Measurements from ENCODE around the gene FGD4. TPM values are rescaled to one million over a fixed set of nuclear protein-coding genes. Genes with fewer than 3 reads are reported as not detected.
A peak's percentile ranks its signal among the peaks of the same experiment; 100 is the strongest.

Gene FGD4
- total RNA-seq, 2 experiments from 2014 or later = 0.17 to 0.22 TPM

DNA sequence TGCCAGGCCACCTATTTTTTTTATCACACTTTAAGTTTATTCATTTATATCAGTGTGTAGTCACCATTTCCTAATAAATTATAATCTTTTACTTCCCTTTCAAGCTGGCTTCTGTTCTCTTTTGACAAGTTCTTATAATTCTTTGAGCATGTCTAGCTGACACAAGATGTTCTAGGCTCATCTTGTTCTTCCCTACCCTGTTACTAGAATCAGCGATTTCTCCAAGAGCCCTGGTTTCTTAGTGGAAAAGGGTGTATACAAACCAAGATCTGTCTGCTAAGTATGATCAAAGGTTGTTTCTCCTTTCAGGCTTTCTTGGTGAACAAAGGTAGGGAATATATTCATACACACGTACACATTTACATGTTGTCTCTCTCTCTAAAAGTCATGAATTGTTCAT is 51.0 kb downstream of the FGD4 start:
- H3K9me3 Mint-ChIP-seq = no peaks in the 10 kb centered on the region
- peaks cover 4% of the 10 kb centered on the region for H3K4me1 Mint-ChIP-seq
- H3K4me3 Mint-ChIP-seq = no peak overlapping the region
- no peak overlapping the region for H3K27ac Mint-ChIP-seq
- H3K27me3 Mint-ChIP-seq = peaks cover 6% of the 10 kb centered on the region
- CTCF ChIA-PET = interaction anchor here (0.9 kb wide), 1 partner anchor 202 kb away, joined by 3 read pairs; no protein-coding TSS in a partner anchor
- no peaks in the 10 kb centered on the region for H3K36me3 Mint-ChIP-seq (ENCODE audit: low read depth)
- DNase-seq = no peak
- POLR2A ChIA-PET = no interaction called here

DNA sequence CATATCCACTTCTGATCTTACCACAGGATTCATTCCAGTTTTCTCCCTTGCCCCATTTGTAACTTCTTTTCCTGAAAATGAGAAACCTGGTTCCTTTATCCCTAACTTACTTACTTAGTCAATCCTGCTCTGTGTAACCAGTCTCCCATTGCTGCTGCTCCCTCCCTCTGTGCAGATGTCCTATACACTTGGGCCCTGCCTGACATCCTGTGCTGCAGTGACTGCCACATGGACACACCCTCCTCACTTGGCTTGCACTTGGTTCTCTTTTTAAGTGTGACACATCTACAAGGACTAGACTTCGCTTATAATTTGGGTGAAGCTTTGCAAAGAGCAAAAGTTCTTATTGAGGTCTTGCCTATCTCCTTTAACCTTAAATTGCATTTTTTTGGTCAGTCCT is 51.4 kb downstream of the FGD4 start:
- POLR2A ChIA-PET = no interaction called here
- no peak overlapping the region for H3K27ac Mint-ChIP-seq
- H3K27me3 Mint-ChIP-seq = peaks cover 7% of the 10 kb centered on the region
- H3K4me1 Mint-ChIP-seq = peaks cover 4% of the 10 kb centered on the region
- H3K4me3 Mint-ChIP-seq = no peak overlapping the region
- CTCF ChIA-PET = interaction anchor here (0.6 kb wide), 1 partner anchor 933 kb away, joined by 3 read pairs; no protein-coding TSS in a partner anchor
- no peaks in the 10 kb centered on the region for H3K9me3 Mint-ChIP-seq
- no peaks in the 10 kb centered on the region for H3K36me3 Mint-ChIP-seq (ENCODE audit: low read depth)
- DNase-seq = no peak

DNA sequence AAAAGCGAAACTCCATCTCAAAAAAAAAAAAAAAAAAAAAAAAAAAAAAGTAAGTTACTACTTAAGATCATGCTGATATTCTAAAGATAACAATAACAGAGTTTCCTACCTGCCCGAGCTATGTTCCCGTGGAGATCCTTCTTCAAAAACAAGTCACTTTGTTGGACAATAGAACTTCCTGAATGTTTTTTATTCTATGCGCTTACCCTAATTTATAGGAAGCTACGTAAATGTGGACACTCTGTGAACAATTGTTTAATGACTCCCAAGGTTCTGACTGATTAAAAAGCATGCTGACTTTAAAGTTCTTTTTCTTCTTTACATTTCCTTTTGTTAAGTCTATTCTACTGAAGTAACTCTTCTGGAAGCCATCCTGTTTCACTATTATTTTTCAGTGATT is 52.5 kb downstream of the FGD4 start:
- Mint-ChIP-seq H3K4me3 (no peak overlapping the region), H3K9me3 (no peaks in the 10 kb centered on the region), H3K27me3 (peaks cover 7% of the 10 kb centered on the region), H3K4me1 (peaks cover 4% of the 10 kb centered on the region), H3K36me3 (ENCODE audit: low read depth) (no peaks in the 10 kb centered on the region), H3K27ac (no peak overlapping the region)
- DNase-seq = no peak
- ChIA-PET POLR2A (no interaction called here), CTCF (no interaction called here)

DNA sequence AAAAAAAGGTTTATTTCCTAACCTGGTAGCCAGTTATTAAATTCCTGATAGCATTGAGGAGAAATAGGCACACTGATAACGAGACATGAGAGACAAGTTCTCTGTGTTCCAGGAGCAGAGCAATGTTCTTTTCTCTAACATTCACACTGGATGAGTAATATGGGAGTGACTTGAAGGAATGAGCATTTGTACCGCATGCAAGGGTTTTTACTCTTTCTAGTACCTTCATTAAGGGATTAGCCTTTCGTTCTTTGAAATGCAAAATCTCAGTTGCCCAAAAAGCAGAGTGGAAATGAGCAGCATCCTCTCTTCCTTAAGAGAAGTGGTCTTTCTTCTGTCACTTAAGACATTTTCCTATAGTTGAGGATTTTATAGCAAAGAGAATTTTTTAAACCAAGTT is 54.7 kb downstream of the FGD4 start:
- no peaks in the 10 kb centered on the region for H3K36me3 Mint-ChIP-seq (ENCODE audit: low read depth)
- ChIA-PET POLR2A (no interaction called here), CTCF (no interaction called here)
- no peak for DNase-seq
- no peaks in the 10 kb centered on the region for H3K4me1 Mint-ChIP-seq
- H3K27me3 Mint-ChIP-seq = peaks cover 7% of the 10 kb centered on the region
- H3K4me3 Mint-ChIP-seq = no peak overlapping the region
- H3K9me3 Mint-ChIP-seq = no peaks in the 10 kb centered on the region
- H3K27ac Mint-ChIP-seq = no peak overlapping the region

DNA sequence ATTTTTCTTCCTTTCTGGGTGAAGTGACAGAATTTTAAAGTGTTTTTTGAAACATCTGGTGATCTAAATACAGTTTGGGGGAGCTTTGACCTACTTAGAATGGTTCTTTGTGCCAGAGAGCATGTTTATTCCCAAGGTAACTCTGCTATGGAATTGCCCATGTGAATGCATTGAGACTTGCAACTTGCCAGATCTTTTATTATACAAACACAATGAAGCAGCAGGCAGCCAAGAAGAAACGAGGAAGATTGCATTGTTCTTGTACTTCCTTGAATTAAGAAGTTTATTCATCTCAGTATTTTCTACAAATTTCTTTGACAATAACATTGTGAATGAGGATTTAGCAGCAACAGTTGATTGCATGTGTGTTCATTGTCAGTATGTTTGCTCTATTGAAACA is 55.5 kb downstream of the FGD4 start:
- ChIA-PET POLR2A (interaction anchor here (0.6 kb wide), 1 partner anchor 55 kb away, joined by 3 read pairs; the partner anchor contains the start of gene FGD4), CTCF (interaction anchor here (2.1 kb wide), 1 partner anchor 300 kb away, joined by 9 read pairs; no protein-coding TSS in a partner anchor)
- peaks cover 7% of the 10 kb centered on the region for H3K27me3 Mint-ChIP-seq
- no peaks in the 10 kb centered on the region for H3K4me1 Mint-ChIP-seq
- no peak for DNase-seq
- H3K27ac Mint-ChIP-seq = no peak overlapping the region
- H3K36me3 Mint-ChIP-seq (ENCODE audit: low read depth) = no peaks in the 10 kb centered on the region
- no peak overlapping the region for H3K4me3 Mint-ChIP-seq
- no peaks in the 10 kb centered on the region for H3K9me3 Mint-ChIP-seq

DNA sequence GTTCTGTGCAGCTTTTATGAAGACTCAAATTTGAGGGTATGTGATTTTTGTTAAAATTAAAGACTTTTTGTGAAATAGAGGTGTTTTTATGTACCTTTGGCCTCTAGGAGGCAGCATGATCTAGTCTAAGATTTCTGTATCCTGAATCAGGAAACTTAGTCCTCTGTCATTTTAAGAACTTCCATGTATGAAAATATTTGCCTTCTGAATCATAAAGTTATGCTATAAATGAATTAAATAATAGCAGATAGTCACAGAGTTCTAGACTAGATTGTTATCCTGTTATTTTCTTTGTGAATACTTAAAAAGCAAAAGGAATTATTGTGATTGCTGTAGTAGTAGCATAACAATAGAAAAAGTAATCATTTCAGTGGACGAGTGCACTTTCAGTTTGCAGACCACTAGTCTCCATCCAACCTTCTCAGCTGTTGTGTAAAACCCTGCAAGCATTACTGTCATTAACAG is 56.3 kb downstream of the FGD4 start:
- H3K27me3 Mint-ChIP-seq = peaks cover 7% of the 10 kb centered on the region
- POLR2A ChIA-PET = no interaction called here
- H3K4me3 Mint-ChIP-seq = no peak overlapping the region
- CTCF ChIA-PET = interaction anchor here (1.2 to 2.1 kb wide), 3 partner anchors 19 to 299 kb away, joined by 3 to 9 read pairs (median 3); no protein-coding TSS in a partner anchor
- no peaks in the 10 kb centered on the region for H3K9me3 Mint-ChIP-seq
- peak; percentile 50 for DNase-seq
- no peaks in the 10 kb centered on the region for H3K4me1 Mint-ChIP-seq
- H3K27ac Mint-ChIP-seq = no peak overlapping the region
- no peaks in the 10 kb centered on the region for H3K36me3 Mint-ChIP-seq (ENCODE audit: low read depth)

DNA sequence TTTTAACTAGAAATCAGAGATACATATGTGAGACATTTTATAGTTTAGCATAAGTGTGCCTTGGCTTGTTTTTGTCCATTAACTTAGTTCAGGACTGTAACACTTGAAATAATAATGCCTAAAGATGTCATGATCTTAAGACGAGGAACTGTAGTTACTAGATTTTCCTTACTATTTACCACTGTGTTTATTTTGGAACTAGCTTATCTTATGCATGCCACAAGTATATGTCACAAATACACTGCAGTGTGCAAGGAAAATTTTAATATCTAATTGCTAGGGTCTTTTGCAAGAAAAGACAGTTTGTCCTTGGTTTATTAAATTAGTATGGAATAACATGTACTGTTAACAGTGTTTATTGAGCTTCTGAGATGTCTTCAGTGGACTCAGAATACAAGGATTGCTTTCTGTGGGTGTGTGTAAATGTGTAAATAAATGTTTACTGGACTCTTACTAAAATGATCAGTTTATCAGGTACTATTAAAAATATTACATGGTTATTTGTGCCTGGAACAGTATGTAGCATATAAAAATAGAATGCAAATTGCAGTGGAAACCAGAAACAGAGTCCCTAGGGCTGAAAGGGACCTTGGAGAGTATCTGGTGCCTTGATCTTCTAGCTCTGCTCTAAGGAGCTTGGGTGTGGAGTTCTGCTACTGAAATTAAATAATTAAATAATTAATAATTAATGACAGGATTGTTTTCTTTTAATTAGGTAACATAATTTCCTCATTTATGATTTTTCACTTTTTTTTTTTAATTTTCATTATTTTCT is 58.1 kb downstream of the FGD4 start:
- Mint-ChIP-seq H3K4me1 (no peaks in the 10 kb centered on the region), H3K9me3 (no peaks in the 10 kb centered on the region), H3K27ac (no peak overlapping the region), H3K36me3 (ENCODE audit: low read depth) (no peaks in the 10 kb centered on the region), H3K4me3 (no peak overlapping the region), H3K27me3 (peaks cover 7% of the 10 kb centered on the region)
- CTCF ChIA-PET = interaction anchor here (1.0 to 2.1 kb wide), 3 partner anchors 54 to 298 kb away, joined by 3 to 9 read pairs (median 5); no protein-coding TSS in a partner anchor
- no peak for DNase-seq
- POLR2A ChIA-PET = interaction anchor here (0.7 kb wide), 1 partner anchor 26 kb away, joined by 3 read pairs; no protein-coding TSS in a partner anchor

DNA sequence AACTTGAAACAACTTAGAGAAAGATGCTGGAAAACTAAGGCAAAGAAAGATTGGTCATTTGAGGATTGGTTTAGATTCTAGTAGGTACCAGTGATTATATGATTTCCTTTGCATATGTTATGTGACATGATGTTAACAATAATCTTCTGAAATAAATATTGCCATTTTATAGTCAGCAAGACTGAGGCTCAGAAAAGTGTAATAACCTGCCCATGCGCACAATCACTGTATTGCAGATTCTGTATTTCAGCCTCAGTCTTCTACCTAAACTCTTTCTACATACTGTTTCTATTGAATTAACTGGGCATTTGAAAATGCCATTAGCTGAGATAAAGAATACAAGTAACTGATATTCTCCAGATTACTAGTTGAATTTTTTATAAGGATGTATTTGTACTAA is 61.3 kb downstream of the FGD4 start:
- no peaks in the 10 kb centered on the region for H3K9me3 Mint-ChIP-seq
- H3K36me3 Mint-ChIP-seq (ENCODE audit: low read depth) = no peaks in the 10 kb centered on the region
- DNase-seq = no peak
- H3K27ac Mint-ChIP-seq = no peak overlapping the region
- no peaks in the 10 kb centered on the region for H3K4me1 Mint-ChIP-seq
- ChIA-PET POLR2A (no interaction called here), CTCF (interaction anchor here (0.9 kb wide), 1 partner anchor 11 kb away, joined by 3 read pairs; no protein-coding TSS in a partner anchor)
- no peaks in the 10 kb centered on the region for H3K27me3 Mint-ChIP-seq
- no peak overlapping the region for H3K4me3 Mint-ChIP-seq

DNA sequence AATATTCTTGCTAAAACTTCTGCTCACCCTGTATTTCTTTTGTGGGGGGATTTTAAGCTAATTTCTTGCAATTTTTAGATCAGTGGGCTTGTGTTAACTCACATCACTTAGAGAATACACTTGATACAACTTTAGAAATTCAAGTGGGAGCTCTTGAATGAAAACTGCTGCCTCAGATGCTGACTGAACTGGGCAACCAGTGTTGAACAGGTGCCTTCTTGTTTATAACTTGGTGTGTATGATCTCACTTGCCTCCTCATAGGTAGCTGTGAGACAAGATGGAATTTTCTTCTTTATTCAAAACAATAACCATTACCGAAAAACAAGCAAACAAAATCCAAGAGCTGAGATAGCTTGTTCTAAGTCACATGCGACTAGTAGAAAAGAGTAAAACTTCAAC is 63.5 kb downstream of the FGD4 start:
- Mint-ChIP-seq H3K36me3 (ENCODE audit: low read depth) (no peaks in the 10 kb centered on the region), H3K9me3 (no peaks in the 10 kb centered on the region)

DNA sequence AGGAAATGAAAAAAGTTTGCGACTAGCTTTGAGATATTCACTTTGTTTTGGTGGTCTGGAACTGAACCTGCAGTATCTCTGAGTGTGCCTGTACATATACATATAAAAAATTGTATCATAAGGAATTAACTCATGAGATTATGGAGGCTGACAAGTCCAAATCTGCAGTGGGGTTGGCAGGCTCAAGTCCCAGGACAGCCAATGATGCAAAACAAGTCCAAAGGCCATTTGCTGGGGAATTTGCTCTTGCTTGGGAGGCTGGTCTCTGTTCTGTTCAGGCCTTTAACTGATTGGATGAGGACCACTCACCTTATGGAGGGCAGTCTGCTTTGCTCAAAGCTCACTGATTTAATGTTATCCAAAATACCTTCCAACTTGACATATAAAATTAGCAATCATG is 66.8 kb downstream of the FGD4 start:
- Mint-ChIP-seq H3K9me3 (no peaks in the 10 kb centered on the region), H3K4me3 (no peak overlapping the region), H3K27me3 (no peaks in the 10 kb centered on the region), H3K27ac (no peak overlapping the region), H3K36me3 (ENCODE audit: low read depth) (no peaks in the 10 kb centered on the region), H3K4me1 (no peaks in the 10 kb centered on the region)
- ChIA-PET CTCF (no interaction called here), POLR2A (no interaction called here)
- DNase-seq = no peak

More for the DNA sequence above, 63.5 kb downstream of the FGD4 start:
- H3K27me3 Mint-ChIP-seq = no peaks in the 10 kb centered on the region
- POLR2A ChIA-PET = no interaction called here
- DNase-seq = no peak
- CTCF ChIA-PET = no interaction called here
- no peak overlapping the region for H3K27ac Mint-ChIP-seq
- H3K4me1 Mint-ChIP-seq = no peaks in the 10 kb centered on the region
- no peak overlapping the region for H3K4me3 Mint-ChIP-seq

DNA sequence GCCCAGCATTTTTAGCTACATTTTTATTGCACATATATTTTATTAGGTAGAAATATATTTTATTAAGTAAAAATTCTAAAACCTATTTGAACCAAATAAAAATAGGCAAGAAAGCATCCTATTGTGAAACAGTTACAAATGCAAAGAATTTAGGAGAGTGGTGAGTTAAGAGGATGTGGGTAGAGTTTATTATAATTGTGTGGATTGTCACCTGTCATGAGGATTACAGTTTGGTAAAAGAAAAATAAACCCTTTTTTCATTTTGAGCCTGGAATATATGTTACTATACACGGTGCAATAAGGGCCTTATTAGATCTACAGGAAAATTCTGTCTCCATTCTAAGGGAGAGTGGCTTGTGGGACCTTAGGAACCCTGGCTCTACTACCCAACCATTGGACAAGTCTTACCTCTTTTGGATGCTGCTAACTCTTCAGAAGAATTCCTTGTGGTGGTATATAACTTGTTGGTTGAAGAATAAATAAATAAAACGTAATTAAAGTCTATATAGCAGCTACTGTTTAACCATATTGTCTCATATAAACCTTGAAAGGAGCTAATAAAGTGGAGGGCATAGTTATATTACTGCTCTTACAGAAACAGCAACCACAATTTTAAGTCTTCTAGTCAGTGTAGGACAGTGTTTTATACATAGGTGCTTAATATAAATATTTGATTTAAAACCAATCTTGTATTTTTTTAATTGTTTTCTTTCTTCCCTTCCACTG is 67.8 kb downstream of the FGD4 start:
- H3K9me3 Mint-ChIP-seq = no peaks in the 10 kb centered on the region
- DNase-seq = no peak
- H3K27me3 Mint-ChIP-seq = no peaks in the 10 kb centered on the region
- no peaks in the 10 kb centered on the region for H3K4me1 Mint-ChIP-seq
- no peak overlapping the region for H3K27ac Mint-ChIP-seq
- ChIA-PET POLR2A (no interaction called here), CTCF (no interaction called here)
- H3K36me3 Mint-ChIP-seq (ENCODE audit: low read depth) = no peaks in the 10 kb centered on the region
- no peak overlapping the region for H3K4me3 Mint-ChIP-seq

DNA sequence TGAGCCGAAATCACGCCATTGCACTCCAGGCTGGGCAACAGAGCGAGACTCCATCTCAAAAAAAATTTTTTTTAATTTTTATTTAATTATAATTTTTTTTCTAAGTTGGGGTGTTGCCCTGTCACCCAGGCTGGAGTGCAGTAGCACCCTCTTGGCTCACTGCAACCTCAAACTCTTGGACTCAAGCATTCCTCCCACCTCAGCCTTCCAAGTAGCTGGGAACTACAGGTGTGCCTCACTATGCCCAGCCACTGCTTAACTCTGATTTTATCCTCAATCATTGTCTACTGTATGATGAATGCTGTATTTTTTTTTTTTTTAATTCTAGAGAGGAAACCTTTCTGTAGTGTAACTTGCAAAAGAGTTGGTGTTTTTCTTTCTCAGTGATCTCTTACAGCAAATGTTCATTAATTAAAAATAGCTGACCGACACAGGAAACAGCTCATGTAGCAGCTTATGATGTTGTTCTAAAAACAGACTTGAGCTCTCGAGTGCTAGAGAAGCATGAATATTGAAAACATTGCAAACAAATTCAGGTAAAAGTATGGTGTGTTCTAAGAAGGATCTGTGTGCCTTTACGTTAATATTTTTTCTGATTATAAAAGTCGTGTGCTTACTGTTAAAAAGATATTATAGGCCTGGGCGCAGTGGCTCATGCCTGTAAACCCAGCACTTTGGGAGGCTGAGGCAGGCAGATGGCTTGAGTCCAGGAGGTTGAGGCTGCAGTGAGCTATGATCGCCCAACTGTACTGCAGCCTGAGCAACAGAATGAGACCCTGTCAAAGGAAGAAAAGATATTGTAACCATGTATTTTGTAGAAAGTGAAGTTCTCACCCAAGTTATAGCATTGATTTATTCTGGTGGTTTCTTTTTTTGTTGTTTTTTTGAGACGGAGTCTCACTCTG is 68.9 kb downstream of the FGD4 start:
- H3K4me1 Mint-ChIP-seq = no peaks in the 10 kb centered on the region
- H3K36me3 Mint-ChIP-seq (ENCODE audit: low read depth) = no peaks in the 10 kb centered on the region
- CTCF ChIA-PET = no interaction called here
- no peak overlapping the region for H3K27ac Mint-ChIP-seq
- DNase-seq = no peak
- POLR2A ChIA-PET = no interaction called here
- H3K9me3 Mint-ChIP-seq = no peaks in the 10 kb centered on the region
- no peak overlapping the region for H3K4me3 Mint-ChIP-seq
- H3K27me3 Mint-ChIP-seq = no peaks in the 10 kb centered on the region
